GM19025 (cell line): ENCODE measurements around the gene ARHGAP10.
A peak's percentile ranks its signal among the peaks of the same experiment; 100 is the strongest.
"Not testable (repeated sequence)": the region's sequence is repeated elsewhere in the genome, so short reads cannot be mapped to it uniquely, and the experiment has no call there.

Source experiments
- ATAC-seq: cut with Tn5 transposase; IDR thresholded peaks from one replicate; pipeline ENCODE4 v1.9.1; 2021; ENCODE audit warnings: mild to moderate bottlenecking, low read depth, moderate library complexity; ENCODE audit not compliant: unreplicated experiment

The ARHGAP10 gene

DNA sequence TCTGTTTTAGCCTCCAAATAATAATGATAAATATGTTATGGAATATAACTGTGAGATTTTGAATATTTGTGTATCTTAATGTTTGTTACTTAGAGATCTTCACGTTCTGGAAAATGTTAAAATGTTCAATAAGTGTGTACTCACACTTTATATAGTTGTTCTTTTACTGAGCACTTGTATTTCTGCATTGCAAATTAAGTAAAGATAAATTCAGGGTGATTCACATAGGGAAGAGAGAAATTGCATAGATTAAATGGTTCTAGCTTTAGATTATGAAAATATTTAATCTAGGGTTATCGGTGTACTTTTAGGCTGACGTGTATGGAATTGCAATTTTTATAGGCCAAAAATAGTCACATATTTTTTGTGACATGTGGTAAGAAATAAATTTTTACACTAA lies 148.6 kb downstream of the ARHGAP10 start:
- ATAC-seq, result no peak

DNA sequence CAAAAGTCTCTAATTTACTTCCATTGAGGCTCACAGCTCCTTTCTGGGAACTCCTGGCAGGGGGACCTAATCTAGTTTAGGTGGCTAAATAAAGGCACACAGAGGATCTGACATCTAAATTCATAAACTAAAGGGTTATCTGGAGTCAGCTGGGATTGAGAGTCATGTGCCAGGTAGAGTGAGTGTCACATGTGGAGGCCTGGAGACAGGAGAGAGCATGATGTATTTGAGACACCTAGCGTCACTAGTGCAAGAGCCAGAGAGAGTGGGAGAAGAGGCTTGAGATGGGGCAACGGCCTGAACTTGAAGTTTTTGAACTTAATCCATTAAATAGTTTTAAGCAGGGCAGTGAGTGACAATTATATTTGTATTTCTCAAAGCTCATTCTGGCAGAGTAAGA lies 152.6 kb downstream of the ARHGAP10 start:
- no peak for ATAC-seq

DNA sequence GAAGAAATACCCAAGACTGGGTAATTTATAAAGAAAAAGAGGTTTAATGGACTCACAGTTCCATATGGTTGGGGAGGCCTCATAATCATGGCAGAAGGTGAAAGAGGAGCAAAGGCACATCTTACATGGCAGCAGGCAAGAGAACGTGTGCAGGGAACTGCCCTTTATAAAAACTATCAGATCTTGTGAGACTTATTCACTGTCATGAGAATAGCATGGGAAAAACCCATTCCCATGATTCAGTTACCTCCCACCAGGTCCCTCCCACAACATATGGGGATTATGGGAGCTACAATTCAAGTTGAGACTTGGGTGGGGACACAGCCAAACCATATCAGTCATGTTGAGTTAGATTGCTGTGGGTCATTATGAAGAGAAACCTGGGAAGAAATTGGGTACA lies 153.3 kb downstream of the ARHGAP10 start:
- ATAC-seq, result not testable (repeated sequence)

DNA sequence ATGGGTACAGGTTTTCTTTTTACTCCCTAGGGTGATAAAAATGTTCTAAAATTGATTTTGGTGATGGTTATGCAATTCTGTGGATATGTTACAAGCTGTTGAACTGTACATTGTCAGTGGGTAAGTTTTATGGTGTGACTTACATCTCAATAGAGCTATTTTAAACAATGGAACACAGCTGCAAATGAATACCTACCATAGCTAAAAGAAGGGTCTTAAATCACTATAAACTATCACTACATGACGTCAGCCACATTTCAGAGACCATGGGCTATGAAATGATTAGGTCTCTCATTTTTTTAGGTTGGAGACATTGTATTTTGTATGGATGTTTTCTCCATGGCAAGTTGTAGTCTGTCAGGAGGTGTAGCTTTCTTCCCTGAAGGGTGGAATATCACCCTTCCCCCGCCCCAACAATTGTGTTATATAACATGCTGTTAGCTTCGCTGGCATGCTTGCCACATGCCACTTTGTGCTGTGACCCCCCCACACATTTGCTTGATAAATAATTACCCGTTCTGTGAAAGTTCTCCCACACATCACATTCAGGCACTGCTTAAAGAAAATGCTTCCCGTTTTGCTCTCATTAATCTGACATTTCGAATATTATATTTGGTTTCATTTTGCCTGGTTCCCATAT lies 159.7 kb downstream of the ARHGAP10 start:
- ATAC-seq, result no peak

DNA sequence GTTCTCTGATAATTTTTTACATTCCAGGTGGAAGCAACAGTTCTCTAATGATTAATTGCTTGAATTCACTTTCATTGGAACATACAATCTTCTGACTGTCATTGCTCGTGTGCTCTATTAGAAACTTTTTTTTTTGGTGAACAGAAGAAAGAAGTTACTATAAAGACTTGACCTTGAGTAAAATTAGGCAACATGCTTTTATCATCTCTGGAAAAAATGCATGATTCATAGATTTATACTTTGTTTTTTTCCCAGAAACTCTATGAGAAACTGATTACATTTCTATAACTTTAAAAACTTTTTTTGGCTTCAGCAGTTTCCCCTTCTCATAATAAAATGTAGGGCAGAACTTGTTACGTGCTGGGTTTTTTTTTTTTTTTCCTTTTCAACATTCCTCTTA lies 167.6 kb downstream of the ARHGAP10 start:
- ATAC-seq, result no peak

DNA sequence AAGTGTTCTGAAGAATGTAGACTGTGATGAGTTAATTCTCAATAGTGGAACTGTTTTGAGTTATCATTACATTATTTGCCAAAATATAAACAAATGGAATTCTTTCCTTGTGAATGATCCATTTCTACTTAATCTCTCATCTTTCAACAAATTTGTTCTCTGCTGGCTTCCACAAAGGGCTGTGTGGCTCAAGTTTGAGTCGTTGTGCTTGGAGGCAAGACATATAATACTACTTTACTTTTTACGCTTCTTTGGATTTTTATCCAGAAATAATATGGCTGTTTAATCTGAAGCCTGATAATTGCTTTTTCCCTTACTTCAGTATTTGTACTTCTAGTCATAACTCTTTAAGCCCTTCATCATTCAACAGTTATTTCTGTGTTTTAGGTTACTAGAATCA lies 169.5 kb downstream of the ARHGAP10 start:
- no peak for ATAC-seq

DNA sequence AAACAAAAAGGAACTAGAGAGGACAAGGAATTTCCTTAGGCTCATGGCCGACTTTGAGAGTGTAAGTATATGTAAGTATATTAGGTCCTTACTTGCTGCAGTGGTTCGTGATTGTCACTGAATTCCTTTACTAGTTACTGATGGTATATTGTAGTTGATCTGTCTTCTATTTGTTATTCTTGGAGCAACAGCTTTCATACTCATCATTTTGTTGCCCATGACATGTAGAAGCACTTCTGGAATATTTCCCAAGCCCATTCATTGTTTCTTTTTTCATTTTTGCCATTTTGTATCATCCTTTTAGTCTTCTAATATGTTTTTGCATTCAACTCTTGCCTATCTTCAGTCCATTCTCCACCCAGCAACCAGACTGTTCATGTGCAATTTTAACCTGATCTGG lies 170.0 kb downstream of the ARHGAP10 start:
- no peak for ATAC-seq

DNA sequence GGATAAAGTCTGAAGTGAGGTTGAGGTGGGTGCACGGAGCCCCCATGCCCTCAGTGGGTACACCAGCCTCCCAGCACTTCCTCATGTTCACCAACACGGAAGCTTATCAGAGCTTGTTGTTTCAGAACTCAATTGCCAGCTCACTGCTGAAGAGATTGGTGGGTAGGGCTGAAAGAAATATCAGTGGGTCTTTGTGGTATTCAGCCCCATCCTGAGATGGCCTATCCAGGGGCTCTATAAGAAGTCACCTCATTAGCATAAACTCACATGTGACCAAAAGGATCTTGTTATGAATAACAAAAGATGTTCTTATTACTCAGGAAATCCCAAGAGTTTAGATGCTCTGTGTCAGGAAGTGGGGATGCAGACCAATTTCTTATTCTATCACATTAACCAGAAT lies 177.3 kb downstream of the ARHGAP10 start:
- ATAC-seq, result no peak

DNA sequence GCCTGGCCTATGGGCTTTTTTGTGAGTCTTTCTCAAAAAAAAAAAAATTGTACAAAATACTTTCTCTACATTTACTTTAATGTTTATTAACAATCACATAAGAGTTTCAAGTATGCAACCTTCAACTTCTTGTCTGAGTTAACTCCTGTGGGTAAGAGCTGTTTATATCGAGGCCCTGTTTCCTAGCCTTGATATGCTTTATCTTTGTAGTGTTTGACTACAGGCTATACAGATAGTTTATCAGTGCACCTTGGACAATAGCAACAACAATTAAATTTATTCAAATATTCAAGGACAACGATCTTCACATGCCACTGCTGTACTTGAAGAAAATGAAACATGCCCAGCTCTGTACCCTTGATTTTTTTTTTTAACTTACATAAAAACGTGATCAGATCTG lies 178.4 kb downstream of the ARHGAP10 start:
- no peak for ATAC-seq

DNA sequence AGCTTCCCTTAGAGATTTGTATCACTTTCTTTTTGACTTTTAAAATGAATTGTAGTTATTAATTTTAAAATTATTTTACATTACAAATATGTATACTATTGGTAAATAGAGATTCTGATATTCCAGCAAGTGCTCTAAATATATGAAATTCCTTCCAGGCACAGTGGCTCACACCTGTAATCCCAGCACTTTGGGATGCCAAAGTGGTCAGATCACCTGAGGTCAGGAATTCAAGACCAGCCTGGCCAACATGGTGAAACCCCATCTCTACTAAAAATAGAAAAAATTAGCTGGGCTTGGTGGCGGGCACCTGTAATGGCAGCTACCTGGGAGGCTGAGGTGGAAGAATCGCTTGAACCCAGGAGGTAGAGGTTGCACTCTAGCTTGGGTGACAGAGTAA lies 180.2 kb downstream of the ARHGAP10 start:
- not testable (repeated sequence) for ATAC-seq

DNA sequence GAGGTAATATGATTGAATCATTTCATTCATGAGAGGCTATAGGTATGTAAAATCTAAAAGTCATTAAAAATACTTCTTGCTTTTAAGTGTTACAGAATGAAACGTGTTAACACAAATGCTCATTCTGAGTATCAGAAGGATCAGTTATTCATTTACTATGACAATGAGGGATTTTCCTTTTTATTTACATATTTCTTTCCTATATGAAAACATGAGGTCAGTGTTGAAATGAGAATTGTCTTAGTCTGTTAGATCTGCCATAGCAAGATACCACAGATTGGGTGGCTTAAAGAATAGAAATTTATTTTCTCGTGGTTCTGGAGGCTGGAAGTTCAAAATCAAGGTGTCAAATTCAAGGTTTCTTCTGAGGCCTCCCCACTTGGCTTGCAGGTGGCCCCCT lies 181.2 kb downstream of the ARHGAP10 start:
- peak; percentile 62 for ATAC-seq

DNA sequence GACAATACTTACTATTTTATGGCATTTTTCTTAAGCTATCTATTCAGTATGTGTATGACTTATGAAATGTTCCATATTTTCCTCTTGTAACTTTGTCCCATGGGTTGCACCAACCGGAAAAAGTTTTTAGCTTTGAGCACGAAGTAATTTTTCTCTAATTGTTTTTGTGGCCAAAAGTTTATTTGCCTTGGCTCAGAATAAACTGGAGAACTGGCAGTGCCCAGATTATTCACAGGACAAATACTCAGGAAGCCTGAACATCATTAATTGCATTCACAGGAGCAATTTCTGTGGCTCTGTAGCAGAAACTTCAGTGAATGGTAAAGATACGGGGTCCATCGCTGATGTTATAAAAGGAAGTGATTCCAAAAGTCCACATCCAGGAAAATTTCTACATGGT lies 184.5 kb downstream of the ARHGAP10 start:
- ATAC-seq, result no peak

DNA sequence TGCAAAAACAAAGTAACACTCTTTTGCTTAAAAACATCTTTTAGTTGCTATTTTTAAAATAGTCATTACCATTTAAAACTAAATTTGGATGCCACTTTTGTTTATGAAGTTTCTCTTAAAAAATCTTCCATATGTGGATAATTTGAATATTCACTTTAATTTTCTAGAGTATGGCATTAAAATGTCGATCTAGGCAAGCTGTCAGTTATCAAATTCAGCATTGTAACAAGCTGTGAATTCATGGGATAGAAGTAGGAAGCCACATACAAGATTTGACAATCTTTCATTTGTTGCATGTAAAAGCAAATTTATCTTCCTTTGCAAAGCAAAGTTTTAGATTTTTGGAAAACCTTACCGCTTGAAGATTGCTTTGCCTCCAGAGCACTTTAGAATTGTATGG lies 191.5 kb downstream of the ARHGAP10 start:
- ATAC-seq, result no peak

DNA sequence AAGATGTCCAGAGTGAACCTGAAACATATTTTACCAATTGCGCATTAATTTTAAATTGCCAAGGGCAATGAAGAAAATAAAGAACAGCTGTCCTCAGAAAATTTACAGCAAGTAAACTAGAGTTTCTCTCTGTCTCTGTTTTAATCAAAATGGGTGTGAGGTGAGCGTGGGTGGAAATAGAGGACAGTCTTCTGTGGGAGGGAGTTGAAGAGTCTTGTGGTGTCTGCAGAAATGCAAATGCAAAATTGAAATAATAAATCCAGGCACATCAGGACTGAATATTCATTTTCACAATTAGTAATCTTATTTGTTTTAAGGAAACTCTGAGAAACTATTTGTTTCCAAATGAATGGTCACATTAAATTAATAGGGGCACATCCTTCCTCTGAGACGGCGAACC lies 192.0 kb downstream of the ARHGAP10 start:
- no peak for ATAC-seq

DNA sequence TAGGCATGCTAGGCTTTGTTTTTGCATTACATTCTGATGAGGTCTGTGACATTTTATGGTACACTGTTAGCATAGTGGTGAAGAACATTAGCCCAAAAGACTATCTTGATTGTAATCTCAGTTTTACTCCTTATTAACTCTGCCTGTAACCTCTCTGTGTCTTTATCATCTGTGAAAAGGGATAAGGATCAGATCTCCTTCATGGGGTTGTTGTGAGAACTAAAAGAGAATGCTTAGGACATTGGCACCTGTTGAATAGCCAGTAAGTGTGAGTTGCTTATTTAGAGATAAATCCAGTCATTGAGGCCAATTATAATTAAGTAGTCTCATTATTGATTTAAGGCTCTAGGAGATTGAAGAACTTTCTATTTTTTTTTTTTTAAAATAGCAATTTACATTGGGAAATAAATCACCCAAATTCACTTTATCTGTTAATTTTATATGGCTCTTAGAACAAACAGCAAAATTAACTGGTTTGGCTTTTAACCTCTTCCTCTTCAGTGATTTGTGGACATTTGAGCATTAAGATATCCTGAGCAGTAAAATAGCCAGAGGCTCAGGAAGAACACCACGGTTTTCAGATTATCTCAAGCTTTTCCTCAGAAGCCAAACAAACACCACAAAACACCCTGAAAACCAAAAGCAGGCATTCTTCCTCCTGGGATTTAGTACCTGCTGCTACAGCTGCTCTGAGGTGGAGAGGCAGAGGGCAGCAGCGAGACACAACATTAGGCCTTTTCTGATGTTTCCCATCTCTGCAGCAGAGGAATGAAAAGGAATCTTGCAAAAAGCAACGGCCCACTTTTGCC lies 192.9 kb downstream of the ARHGAP10 start:
- no peak for ATAC-seq

DNA sequence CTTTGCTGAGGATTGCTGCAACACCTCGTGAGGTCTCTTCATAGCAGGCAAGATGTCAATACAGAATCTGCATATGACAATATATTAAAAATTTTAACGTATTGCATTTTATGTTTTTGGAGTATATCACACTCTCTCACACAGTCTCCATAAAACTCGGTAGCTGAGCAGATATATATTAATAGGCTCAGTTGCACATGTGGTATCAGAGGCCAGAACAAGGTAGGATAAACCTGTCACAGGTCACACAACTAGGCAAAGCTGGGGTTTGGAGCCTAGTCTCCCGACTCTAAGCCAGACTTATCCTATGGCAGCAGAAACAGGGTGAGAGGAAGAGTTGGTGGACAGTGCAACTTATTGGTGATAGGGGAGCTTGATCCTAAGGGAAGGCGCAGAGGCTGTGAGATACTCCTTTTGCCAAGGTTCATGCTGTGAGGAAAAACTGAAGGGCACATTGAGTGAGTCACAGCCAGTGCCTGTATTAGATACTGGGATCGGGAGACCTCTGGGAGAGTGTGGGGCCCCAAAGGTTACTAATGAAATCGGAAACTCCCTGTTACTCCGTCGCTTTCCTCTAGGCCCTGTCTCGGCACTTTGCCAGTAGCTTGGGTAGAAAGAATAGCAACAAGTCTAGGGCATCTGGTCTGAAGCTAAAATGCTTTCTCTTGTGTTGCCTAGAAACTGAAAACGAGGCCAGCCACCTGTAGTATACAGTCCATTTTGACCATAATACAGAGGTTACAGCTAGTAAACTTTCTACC lies 195.7 kb downstream of the ARHGAP10 start:
- ATAC-seq, result no peak

DNA sequence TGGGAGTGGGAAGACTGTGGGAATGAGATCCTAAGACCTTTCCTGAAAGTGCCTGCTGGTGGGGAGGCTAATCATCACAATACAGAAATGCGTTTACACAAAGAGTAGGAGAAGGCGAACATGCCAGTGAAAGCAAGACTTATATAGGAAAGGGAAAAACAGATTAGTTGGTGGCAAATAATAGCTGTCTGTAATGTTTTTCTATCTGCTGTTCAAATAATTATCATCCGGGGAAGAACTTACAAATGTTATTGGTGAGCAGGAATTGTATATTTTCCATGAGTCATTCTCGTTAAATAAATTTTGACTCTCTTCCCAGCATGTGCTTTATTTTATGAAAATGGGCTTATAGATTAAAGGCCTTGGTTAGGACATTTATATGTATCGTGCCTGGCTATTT lies 196.5 kb downstream of the ARHGAP10 start:
- ATAC-seq, result no peak

DNA sequence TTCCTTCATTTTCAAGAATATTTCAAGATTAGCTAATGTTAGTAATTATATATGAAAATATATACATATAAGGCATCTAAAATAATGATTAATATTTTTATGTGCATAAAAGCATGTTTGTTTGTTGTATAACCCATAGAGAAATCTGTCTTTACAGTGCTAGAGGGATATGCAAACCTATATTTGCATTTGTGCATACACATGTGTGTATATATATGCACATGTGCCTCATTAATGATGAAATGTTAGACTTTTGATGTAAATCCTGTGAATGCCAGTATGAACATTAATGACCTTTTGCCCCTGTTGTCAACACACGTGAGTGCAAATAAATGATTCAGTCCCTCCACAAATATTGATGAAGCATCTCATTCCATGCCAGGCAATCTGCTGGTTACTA lies 197.9 kb downstream of the ARHGAP10 start:
- no peak for ATAC-seq

DNA sequence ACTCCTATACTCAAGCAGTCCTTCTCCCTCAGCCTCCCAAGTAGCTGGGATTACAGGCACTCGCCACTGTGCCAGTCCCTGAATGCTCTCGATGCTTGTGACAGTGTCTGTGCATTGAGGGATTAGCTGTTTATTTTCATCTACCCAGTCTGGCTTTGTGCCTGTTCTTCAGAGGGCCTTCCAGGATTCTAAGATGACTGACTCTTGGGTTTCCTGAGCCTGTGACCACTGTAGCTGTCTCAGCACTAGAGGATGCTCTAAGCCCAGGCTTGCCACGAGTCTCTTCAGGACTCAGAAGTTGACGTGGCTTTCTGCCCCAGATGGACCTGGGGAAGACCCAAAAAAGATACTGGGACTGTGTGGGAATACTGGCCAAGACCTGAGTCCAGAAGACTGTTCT lies 201.4 kb downstream of the ARHGAP10 start:
- ATAC-seq, result no peak

DNA sequence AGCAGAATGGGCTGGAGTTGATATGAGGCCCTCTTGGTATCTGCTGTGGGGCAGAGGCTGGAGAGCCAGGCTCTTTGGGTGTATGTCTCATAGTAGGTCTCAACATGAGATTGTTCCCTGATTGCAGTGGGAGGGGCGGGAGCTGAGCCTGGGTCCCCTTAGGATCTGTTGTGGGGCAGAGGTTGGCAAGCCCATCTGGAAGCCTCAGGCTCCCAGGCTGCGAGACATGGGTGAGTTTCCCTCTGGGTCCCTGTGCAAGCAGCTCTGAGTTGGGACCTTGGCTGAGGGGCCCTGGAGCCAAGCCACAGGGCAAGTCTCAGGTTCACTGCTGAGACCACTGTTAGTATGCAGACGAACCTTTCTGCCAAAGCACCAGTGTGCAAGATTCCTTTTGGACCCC lies 201.9 kb downstream of the ARHGAP10 start:
- no peak for ATAC-seq

DNA sequence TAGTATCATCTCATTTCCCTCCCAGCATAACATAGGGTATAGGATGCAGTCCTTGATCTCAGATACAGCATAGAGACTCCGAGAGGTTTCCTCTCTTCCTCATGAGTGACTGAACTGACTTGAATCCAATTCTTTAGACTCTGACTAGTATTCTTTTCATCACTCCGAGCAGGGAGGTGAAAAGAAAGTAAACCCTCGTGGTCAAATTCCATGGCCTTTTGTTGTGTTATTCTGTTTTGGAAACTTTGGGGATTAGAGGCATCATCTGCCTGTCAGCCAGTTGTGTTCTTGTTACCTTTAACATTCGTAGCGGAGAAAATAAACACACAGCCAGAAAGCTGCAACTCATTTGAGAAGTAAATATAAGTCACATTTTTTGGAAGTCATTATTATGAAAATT lies 206.6 kb downstream of the ARHGAP10 start:
- no peak for ATAC-seq

DNA sequence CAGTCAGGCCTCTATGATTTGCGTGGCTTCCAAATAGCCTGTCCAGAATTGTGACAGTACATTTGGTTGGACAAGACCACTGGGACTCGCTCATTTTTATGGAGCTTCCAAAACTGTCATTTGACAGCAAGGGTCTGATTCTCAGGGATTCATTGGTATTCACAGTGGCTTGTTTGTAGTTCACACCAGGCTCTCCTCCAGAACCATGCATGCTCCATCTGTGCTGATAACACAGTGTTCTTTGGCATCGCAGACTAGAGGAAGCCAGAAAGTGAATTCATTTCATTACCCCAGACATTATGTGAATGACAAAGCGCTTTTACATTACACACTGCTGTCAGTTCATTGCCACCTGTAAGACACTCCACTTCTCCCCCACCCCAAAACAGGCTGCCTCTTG lies 208.3 kb downstream of the ARHGAP10 start:
- ATAC-seq, result no peak
